ENCODE results near the gene ANKFN1.

DNA sequence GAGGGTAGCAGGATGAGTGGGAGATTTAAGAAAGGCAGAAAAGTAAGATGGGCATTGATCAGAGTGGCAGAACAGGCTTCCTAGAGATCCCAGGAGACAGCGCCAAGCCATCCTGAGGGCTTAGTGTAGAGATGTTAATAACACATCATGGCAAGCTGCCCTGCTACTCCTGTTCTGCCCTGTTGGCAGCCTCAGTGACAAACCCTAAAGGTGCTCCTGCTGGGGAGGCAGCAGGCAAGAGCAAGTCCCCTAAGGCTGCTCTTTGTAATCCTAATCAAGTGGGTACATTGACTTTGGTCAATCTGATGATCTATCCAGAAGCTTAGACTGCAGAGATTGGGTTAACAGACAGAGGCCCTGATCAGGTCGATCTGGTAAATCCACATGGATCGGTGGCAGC, 16.3 kb downstream of the ANKFN1 start:
- TF ChIP-seq CTCF (IDR thresholded peaks at IDR 0.05) = no peak
- no peak for TF ChIP-seq ZFX (IDR thresholded peaks at IDR 0.05; ENCODE audit: borderline replicate concordance)

Data from 22Rv1 (cell line).